GM19395 (cell line): Measurements from ENCODE around the gene NUDT22.

Experiments used
- ATAC-seq: cut with Tn5 transposase; IDR thresholded peaks from one replicate; pipeline ENCODE4 v1.9.1; 2021; ENCODE audit warnings: mild to moderate bottlenecking, moderate library complexity; ENCODE audit not compliant: unreplicated experiment

The NUDT22 gene

DNA sequence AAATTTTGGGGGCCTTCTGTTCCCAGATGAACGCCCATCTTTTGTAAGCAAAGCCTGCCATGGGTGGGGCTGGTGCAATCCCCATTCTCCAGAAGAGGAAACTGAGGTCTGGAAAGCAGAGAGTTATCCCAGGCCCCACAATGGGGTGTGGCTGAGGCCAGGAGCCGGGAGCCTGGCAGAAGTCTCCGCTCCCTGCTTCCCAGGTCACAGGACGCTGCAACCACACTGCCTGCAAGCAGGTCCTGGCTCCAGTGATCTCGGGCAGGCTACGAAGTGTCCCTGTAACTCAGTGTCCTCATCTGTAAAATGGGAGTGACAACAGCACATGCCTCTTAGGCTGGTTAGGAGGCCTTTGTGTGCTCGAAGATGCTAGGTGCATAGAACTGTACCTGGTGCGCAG is 27.0 kb downstream of the NUDT22 start:
- ATAC-seq: no peak

DNA sequence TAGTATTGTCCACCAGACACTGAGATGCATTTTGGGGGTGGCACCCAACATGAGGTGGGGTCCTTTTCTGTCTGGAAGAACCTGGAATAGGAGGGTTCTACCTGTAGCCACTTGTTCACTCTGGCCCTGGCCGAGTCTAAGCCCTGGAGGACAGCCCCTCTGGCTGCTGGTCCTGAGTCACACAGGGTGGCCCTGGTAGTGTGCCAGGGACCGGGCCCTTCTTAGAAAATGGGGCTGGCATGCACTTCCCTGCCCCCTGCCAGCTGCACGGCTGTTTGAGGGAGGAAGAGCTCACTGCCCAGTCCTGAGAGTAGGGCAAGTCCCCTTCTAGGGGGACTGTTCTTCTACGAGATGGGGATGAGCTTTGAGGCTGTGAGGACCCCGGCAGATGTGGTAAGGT is 27.4 kb downstream of the NUDT22 start:
- ATAC-seq: no peak

DNA sequence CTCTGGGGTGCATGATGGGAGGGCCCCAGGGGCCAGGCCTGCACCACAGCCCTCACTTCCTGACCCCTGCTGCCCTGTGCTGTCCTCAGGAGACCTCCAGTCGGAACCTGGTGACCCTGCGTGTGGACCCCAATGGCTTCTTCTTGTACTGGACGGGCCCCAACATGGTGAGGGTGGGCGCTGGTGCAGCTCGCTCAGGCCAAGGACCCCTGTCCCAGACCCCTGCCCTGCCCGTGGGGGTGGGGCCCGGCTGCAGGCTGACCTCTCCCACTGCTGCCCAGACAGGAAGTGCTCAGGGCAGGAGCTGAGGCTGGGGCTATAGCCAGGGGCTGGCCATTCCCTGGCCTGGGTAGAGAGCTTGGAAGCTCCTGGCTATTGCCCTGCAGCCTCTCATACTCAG is 28.3 kb downstream of the NUDT22 start:
- no peak for ATAC-seq

DNA sequence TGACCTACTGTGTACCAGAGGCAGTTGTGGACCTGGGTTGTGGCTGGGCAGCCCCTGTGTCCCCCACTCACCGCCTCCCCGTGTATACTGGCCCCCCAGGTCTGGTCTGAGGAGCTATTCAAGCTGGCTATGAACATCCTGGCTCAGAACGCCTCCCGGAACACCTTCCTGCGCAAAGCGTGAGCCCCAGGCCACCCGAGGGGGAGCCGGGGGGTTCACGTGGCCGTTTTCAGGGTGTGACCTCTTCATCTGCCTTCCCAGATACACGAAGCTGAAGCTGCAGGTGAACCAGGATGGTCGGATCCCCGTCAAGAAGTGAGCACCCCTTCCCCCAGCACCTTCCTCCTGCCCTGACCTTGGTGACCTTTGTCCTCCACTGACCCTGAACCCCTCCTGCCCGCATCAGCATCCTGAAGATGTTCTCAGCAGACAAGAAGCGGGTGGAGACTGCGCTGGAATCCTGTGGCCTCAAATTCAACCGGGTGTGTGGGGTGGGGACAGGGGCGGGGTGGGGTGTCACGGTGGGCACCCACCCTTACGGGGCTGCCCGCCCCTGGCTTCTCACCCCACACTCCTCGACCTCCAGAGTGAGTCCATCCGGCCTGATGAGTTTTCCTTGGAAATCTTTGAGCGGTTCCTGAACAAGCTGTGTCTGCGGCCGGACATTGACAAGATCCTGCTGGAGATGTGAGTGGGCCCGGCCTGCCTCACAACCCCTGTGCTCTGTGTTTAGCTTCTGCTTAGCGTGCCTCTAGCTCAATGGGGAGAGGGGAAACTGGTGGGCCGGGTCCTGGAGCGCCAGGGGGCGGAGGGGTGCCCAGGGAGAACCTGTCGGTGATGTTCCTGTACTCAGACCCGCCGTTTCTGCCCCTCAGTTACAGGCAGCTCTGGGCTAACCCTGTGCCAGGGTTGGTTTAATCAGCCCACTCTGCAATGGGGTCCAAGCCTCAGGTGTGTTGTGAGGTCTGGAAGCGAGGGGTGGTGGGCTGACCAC is 29.4 kb downstream of the NUDT22 start:
- no peak for ATAC-seq

DNA sequence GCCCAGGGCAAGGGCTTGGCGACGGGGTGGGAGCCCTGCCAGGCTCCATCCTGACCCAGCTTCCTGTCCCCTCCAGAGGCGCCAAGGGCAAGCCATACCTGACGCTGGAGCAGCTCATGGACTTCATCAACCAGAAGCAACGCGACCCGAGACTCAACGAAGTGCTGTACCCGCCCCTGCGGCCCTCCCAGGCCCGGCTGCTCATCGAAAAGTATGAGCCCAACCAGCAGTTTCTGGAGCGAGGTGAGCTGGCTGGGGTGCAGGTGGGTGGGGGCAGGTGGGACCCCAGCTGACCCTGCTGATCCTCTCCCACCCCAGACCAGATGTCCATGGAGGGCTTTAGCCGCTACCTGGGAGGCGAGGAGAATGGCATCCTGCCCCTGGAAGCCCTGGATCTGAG is 30.2 kb downstream of the NUDT22 start:
- no peak for ATAC-seq

DNA sequence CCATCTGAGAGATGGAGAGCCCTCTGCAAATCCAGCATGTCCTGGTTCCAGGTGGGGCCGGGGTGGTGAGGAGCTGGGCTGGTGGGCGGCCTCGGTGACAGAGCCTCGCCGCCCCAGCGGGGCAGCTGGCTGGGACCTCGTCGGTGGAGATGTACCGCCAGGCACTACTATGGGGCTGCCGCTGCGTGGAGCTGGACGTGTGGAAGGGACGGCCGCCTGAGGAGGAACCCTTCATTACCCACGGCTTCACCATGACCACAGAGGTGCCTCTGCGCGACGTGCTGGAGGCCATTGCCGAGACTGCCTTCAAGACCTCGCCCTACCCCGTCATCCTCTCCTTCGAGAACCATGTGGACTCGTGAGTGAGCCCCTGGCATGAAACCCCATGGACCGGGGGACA is 32.3 kb downstream of the NUDT22 start:
- ATAC-seq: no peak

DNA sequence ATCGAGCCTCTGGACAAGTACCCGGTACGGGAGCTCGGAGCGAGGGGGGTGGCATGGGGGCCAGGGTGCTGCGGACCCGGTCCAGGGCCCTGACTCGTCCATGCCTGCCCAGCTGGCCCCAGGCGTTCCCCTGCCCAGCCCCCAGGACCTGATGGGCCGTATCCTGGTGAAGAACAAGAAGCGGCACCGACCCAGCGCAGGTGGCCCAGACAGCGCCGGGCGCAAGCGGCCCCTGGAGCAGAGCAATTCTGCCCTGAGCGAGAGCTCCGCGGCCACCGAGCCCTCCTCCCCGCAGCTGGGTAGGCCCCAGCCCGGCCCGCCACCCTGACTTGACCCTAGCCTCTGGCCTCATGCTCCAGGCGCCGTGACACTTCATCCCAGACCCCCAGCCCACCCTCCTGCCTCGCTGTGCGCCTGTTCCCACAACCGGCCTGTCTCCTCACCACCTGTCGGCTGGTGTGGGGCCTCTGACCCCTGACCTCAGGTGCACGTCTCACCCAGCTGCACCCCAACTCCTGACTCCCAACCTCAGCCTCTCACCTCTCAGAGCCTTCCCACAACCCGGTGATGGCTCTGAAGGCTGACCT is 33.0 kb downstream of the NUDT22 start:
- no peak for ATAC-seq

DNA sequence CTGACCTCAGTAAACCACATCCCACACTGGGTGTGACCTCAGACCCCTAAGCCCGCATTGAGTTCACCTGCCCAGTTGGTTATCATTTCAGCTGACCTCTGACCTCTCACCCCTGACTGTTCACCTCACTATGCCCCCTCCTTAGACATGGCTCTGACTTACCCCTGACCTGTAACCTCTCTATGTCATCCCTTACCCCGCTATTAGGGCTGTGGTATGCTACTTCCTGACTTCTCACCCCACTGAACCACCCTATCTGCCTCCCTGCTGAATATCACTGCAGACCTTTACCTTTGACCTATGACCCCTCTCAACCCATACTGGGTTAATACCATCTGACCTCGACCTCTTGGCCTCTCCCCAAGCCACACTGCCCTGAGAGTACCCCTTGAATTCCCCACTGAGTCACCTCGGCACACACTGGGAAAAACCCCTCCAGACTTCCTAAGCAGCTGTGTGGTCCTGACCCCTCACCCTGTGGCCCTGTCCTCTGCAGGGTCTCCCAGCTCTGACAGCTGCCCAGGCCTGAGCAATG is 33.5 kb downstream of the NUDT22 start:
- no peak for ATAC-seq

DNA sequence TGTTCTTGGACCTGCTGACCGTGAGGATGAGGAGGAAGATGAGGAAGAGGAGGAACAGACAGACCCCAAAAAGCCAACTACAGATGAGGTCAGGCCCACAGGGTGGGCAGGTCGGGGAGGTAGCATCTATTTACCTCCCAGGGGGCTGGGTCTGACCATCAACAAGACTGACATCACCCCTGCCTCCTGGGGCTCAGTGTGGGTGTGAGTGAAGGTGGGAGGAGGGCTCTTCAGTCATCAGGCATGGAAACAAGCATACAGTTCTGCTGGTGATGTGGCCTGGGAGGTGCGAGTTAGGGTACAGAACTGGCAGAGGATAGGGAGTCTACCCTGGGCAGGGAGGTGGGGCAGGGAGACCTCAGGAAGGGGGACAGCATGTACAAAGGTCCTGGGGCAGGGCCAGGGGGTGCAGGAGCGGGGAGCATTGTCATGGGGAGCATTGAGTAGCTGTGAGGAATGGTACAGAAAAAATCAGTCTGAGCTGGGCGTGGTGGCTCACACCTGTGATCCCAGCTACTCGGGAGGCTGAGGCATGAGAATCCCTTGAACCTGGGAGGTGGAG is 34.2 kb downstream of the NUDT22 start:
- ATAC-seq: no peak

DNA sequence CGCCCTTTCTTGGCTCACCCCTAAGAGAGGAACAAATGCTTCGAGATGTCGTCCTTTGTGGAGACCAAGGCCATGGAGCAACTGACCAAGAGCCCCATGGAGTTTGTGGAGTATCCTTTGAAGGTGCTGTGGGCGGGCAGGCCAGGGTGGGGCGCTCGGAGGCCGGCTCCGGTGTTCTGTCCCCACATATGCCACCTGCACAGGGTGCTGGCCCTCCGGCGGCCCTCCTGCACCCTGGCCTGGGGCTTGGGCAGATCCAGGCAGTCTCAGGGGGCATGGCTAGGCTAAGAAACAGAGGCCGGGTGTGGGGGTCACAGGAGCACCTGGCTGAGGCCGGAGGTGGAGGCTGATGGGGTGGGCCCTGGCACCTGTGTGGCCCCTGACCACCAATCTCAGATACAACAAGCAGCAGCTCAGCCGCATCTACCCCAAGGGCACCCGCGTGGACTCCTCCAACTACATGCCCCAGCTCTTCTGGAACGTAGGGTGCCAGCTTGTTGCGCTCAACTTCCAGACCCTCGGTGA is 35.5 kb downstream of the NUDT22 start:
- ATAC-seq: no peak

DNA sequence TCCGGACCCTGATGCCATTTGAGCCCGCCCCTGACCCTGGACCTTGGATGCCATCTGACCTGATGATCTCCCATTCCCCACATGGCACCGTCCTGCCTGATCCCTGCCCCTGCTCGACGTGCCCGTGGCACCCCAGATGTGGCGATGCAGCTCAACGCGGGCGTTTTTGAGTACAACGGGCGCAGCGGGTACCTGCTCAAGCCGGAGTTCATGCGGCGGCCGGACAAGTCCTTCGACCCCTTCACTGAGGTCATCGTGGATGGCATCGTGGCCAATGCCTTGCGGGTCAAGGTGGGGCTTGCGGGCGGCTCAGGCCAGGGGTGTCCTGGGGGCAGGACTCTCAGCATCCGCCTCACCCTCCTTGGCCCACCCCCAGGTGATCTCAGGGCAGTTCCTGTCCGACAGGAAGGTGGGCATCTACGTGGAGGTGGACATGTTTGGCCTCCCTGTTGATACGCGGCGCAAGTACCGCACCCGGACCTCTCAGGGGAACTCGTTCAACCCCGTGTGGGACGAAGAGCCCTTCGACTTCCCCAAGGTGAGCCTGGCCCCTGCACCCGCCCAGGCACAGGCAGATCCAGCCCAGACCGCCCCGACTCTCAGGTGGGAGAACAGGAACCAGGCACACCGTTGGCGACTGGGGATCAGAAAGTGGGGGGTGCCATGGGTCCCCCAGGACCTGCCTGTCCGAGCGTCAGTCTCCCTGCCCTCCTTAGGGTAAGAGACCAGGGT is 36.4 kb downstream of the NUDT22 start:
- ATAC-seq: no peak

DNA sequence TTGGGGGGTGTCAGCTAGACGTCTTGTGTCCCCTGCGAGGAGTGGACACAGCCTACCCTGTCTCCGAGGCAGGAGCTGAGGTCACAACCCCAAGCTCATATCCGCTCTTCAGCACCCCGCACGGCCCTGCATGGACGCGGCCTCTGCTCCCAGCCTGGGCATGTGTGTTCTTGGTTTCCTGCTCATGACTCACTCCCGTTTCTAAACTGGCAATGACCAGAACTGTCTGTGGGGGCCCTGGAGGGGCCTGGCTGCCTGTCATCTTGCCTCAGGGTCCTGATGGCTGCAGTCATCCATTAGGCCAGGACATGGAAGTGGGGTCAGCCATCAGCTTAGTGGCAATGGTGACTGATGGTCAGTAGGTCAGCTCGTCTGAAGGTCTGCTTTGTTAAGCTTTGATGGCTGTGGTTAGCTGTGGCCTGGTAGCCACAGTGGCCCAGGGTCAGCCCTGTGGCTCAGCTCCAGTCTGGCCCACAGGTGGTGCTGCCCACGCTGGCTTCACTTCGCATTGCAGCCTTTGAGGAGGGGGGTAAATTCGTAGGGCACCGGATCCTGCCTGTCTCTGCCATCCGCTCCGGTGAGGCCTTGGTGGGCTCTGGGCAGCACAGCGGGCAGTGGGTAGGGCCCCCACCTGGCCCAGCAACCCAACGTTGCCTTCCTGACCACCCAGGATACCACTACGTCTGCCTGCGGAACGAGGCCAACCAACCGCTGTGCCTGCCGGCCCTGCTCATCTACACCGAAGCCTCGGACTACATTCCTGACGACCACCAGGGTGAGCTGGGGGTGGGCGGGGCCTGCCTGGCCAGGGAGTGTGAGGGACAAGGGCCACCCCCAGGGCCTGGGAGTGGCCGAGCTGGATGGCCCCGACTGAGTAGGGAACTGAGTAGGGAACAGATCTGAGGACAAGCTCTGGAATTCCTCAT is 37.2 kb downstream of the NUDT22 start:
- no peak for ATAC-seq

DNA sequence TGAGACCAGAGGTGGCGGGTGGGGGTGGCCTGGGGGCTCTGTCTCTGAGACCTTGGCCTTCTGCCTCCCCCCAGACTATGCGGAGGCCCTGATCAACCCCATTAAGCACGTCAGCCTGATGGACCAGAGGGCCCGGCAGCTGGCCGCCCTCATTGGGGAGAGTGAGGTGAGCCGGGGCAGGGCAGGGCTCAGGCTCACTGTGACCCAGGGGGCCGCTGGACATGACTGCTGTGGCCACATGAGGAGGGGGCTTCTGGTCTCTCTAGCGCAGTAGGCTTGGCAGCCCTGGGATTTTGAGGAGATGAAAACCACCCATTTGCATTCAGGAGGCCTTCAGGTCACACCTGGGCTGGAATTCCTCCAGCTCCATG is 37.9 kb downstream of the NUDT22 start:
- no peak for ATAC-seq

DNA sequence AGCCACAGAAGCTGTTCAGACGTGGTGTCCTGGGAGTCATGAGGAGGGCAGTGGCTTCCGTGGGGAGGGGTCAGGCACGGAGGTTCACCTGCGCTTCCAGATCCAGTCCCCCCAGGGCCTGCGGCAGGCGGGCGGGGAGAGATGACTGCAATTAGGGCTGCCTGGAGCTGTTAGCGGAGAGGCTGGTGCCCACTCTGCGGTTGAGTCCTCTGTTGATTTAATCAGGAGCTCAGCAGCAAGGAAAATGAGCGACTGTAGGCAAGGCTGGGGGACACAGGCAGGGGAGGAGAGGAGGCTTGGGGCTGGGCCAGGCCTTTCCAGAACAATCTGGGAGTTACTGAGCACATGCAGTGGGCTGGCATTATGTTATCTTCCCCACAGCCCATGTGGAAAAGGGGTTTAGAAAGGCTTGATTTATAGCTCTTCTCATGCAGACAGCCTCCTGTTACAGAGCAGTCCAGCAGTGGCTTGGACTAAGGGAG is 38.3 kb downstream of the NUDT22 start:
- no peak for ATAC-seq

DNA sequence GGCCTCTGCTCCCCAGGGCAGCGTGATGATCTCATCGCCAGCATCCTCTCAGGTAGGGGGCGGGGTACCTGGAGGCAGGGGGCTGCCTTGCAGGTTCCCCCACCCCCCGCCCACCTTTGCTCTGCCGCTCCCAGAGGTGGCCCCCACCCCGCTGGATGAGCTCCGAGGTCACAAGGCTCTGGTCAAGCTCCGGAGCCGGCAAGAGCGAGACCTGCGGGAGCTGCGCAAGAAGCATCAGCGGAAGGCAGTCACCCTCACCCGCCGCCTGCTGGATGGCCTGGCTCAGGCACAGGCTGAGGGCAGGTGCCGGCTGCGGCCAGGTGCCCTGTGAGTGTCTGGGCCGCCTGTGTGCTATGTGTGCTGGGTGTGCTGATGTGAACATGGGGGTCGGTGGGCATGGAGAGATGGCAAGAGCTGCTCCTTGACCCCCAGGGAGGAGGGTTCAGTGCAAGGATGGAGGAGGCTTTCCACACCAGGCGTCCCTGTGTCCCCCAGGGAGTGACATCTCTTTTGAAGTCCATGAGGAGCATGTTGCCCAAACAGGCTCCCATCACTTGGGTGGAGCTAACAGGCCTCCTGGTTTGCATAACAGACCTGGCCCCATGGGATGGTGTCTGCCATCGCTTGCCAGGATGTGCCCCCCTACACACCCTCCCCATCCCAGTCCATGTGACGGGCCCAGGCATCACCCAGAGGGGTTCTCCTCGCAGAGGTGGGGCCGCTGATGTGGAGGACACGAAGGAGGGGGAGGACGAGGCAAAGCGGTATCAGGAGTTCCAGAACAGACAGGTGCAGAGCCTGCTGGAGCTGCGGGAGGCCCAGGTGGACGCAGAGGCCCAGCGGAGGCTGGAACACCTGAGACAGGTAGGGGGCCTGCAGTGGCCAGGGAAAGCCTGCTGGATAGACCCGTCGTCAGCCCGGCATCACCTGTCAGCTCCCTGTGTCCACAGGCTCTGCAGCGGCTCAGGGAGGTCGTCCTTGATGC is 39.4 kb downstream of the NUDT22 start:
- ATAC-seq: no peak

DNA sequence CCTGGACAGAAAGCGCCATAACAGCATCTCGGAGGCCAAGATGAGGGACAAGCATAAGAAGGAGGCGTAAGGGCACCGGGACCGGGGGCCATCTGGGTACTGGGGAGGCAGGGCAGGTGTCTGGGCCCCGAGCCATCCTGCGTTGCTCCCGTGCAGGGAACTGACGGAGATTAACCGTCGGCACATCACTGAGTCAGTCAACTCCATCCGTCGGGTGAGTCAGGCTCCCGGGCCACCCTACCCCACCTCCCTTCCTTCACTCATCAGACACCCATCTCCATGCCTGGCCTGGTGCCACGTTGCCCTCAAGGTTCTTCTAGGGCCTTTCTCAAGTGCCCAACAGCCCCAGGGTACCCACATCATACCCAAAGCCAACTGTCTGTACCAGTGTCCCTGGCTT is 40.3 kb downstream of the NUDT22 start:
- ATAC-seq: no peak

DNA sequence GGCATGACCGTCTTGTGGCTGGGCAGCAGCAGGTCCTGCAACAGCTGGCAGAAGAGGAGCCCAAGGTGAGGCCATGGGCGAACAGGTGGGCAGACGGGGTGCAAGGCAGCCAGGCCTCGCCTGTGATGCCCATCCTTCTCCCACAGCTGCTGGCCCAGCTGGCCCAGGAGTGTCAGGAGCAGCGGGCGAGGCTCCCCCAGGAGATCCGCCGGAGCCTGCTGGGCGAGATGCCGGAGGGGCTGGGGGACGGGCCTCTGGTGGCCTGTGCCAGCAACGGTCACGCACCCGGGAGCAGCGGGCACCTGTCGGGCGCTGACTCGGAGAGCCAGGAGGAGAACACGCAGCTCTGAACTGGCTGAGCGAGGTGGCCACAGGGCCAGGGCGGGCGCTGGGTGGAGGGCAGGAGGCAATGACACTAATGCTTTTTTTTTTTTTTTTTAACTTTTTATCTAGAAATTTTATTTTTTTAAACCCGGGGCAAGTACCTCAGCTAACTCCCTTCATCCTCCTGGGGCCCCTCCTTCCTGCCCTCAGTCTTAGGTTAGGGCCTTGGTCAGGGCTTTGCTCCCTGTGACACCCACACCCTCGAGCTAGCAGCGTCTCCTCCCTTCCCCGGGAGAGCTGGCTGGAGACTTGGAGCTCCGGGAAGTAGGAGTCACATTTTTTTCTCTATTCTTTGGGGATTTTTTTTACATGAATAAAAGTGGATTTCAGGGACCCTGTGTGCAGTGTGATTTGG is 41.3 kb downstream of the NUDT22 start:
- no peak for ATAC-seq
